ENCODE measurements around the gene CNRIP1.

Gene CNRIP1

DNA sequence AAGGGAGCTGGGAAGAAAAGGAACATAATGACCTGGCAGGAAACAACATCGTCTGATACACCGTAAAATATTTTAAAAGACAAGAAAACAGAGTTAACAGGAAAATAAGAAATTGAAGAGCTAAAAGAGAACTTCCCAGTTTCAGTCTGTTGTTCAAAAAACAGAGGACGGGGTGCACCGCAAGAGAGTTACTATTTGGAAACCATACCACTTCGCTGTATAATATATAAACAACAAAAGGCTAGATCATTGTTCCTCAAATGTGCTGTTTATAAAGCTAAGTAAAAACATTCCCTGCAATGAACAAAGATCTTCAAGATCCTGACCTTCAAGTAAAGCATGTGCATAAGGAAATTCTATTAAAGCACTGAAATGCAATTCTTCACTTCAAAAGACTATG is 69.6 kb downstream of the CNRIP1 start:
- DNase-seq = no peak

DNA sequence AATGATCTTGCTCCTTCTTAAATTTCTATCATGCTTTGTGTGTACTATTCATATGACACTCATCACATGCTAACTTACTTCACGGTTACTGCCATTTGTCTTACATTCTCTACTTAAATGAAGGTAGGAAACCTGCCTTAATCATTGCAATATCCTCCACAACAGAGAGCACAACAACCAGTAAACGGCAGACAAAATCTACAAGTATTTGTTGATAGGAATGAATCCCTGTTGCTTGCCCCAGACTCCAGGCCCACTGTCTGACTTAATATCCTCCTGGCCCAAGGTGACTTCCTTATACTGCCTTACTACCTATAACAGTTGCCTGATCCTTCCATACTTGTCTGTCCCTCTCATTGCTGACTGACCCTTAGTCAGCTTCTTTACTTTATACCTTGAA is 70.9 kb downstream of the CNRIP1 start:
- DNase-seq = no peak

DNA sequence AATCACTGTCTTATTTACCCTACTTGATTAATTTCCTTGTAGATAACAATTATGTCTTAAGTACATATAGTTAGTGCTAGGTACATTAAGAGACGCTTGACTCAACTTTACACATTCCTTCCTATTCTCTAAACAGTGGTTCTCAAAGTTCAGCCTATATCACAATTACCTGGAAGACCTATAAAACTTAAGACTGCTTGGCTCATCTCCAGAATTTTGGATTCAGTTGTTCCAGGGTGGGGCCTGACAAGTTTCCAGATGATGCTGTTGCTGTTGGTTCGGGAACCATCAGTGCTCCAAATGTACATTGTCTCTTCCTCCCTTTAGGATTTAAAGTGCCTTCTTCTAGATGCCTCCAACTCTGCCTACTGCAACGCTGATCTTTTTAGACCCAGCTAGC is 71.4 kb downstream of the CNRIP1 start:
- DNase-seq = no peak

DNA sequence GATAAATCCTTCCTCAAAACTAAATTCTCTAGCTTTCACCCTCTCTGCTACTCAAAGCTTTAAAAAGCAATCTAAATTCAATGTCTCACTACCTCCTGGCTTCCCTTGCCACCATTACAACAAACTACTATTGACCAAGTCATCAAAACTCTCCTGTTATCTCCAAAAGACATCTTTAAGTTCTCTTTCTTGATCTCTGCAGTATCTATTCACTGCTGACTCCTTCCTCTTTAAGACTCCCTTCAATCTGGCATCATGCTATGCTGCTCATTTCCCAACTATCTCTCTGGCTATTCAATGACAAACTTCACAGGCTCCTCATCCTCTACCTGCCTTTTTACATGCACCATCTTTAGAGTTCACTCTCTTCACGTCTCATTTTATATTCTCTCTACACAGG is 73.4 kb downstream of the CNRIP1 start:
- no peak for DNase-seq

DNA sequence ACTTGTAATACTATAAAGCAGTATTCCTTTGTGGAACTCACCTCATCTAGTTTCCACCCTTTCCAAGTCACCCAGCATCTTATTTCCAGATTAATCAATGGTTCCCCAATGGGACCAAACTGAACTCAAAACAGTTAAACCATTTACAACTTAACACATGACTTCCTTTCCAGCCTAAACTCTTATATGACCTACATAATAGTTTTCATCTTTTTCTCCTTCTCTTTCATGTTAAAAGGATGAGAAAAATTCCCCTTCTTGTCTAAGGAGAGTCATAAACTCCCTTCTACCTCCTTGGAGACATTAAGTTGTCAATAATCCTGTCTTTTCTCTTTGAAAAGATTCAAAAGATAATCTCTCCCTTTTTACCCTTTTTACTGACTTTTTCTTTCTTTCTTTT is 74.1 kb downstream of the CNRIP1 start:
- no peak for DNase-seq

DNA sequence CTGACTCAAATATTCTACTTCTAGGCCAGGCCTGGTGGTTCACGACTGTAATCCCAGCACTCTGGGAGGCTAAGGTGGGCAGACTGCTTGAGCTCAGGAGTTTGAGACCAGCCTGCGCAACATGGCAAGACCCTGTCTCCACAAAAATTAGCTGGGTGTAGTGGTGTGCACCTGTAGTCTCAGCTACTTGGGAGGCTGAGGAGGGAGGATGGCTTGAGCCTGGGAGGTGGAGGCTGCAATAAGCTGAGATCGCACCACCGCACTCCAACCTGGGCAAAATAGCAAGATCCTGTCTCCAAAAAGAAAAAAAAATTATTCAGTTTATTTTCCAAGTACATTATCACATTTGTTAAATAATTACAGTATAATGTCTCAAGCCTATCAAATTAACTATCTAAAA is 74.7 kb downstream of the CNRIP1 start:
- DNase-seq = no peak

DNA sequence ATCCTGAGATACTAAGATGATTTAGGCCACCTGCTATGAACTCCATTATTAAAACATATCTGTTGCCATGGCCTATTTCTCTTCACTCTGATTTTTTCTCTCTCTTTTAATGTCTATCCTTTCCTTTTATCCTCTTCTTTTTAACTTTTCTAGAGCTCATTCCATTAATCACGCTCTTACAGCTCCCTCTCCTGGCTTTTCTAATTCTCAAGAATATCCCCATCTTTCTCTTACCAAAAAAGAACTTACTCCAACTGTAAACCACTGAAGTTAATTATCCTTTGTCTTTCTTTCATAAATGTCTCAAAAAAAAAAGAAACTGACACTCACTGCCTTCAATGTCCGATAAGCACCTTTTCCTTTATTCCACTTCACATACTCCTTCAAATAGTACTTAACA is 75.3 kb downstream of the CNRIP1 start:
- DNase-seq = no peak

All from DMS153 (cell line).